ENCODE data around the gene DPP6.
"Not testable (repeated sequence)": the region's sequence is repeated elsewhere in the genome, so short reads cannot be mapped to it uniquely, and the experiment has no call there.

The DPP6 gene

GRCh38 chr7:154919344-154920225, 867.4 kb downstream of the DPP6 start:
- no peak for DNase-seq

- DNase-seq, result not testable (repeated sequence)
These were observed 870.3 kb downstream of the DPP6 start for GRCh38 chr7:154922472-154922871.

- DNase-seq, result peak; percentile 91
These were observed 875.5 kb downstream of the DPP6 start for GRCh38 chr7:154927624-154928125.

GRCh38 chr7:154928136-154929005, 876.2 kb downstream of the DPP6 start:
- DNase-seq, result peak; percentile 55

GRCh38 chr7:154929006-154929726, 877.0 kb downstream of the DPP6 start:
- DNase-seq, result no peak

- DNase-seq, result no peak
These were observed 879.7 kb downstream of the DPP6 start for GRCh38 chr7:154931906-154932305.

- not testable (repeated sequence) for DNase-seq
These were observed 882.3 kb downstream of the DPP6 start for GRCh38 chr7:154934353-154934952.

- DNase-seq, result no peak
These were observed 885.6 kb downstream of the DPP6 start for GRCh38 chr7:154937837-154938236.

- DNase-seq, result no peak
These were observed 890.5 kb downstream of the DPP6 start for GRCh38 chr7:154942691-154943090.
